HUES6 (cell line): Measurements from ENCODE around the gene TCEAL4.

Experiments
- H3K27ac ChIP-seq: 2 replicates; pipeline ENCODE4 v1.7.0; 2013; ENCODE audit warnings: low read depth, mild to moderate bottlenecking, low read length, inconsistent platforms
- H3K27me3 ChIP-seq: 2 replicates; pipeline ENCODE4 v1.6.1; 2013; ENCODE audit warnings: low read length; ENCODE audit not compliant: control insufficient read depth, insufficient read depth
- H3K36me3 ChIP-seq: 2 replicates; pipeline ENCODE4 v1.6.1; 2013; ENCODE audit warnings: low read length; ENCODE audit not compliant: control insufficient read depth, insufficient read depth
- H3K4me1 ChIP-seq: 2 replicates; pipeline ENCODE4 v1.6.1; 2013; ENCODE audit warnings: low read length; ENCODE audit not compliant: control insufficient read depth, insufficient read depth
- H3K4me3 ChIP-seq: 2 replicates; pipeline ENCODE4 v1.5.1; 2013; ENCODE audit warnings: low read depth, low read length
- H3K9ac ChIP-seq: one replicate; pipeline ENCODE4 v1.6.1; 2013; ENCODE audit warnings: mild to moderate bottlenecking, low read length
- H3K9me3 ChIP-seq: 2 replicates; pipeline ENCODE4 v1.6.1; 2013; ENCODE audit warnings: low read depth, low read length; ENCODE audit not compliant: control insufficient read depth, insufficient read depth

Gene TCEAL4

DNA sequence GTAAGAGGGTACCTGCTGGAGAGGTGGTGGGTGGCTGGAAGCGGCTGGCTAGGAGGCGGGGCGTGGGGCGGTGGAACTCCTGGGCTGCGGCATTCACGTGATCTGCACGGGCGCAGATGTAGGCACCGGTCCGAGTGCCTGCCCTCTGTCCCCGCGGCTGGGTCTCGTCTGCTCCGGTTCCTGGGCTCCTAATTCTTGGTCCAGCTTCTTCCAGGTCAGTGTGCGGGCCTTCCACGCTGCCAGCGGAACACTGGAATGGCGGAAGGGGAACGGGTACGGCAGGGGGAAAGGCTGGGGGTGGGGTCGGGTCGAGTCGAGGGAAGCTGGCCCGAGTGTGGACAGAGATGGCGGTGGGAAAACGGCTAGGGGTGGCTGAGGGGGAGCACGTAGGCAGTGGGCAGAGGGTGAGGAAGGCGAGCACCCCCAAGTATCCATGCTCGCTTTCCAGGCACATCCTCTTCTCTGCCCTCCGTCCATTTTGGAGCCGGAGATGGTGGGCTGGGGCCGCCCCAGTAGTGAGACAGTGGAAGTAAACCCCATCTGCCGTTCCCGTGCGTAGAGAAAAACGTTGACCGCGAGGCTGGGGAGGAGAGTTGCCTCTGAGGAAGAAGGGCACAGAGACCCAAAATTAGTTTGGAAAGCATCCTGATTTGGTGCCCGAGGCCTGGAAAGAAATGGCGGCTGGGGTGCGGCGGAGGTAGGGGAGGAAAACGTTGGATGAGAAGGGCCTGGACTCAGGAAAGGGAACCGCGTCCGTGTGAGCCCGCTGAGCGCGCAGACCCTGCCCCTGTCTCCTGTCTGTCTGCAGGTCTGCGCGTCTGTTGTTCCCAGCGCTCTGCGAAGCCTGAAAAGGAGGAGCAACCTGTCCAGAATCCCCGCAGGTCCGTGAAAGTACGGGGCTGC lies at the start of gene TCEAL4:
Gene TCEAL4 (plus strand): TSS at position 105 of the 903 bp plus-strand sequence. CDS start 1,161 bp downstream, outside the sequence.
- peak within 1 kb of the TSS; percentile 100 for H3K4me3 ChIP-seq
- H3K9me3 ChIP-seq = no peaks in the 10 kb centered on the region
- H3K27ac ChIP-seq = peak within 1 kb of the TSS; percentile 7; the same call in 1 of the 2 replicates
- peak within 1 kb of the TSS; percentile 90 for H3K9ac ChIP-seq
- peaks cover 19% of the 10 kb centered on the region for H3K36me3 ChIP-seq
- H3K27me3 ChIP-seq = peaks cover 7% of the 10 kb centered on the region; the same call in 1 of the 2 replicates
- H3K4me1 ChIP-seq = no peaks in the 10 kb centered on the region

DNA sequence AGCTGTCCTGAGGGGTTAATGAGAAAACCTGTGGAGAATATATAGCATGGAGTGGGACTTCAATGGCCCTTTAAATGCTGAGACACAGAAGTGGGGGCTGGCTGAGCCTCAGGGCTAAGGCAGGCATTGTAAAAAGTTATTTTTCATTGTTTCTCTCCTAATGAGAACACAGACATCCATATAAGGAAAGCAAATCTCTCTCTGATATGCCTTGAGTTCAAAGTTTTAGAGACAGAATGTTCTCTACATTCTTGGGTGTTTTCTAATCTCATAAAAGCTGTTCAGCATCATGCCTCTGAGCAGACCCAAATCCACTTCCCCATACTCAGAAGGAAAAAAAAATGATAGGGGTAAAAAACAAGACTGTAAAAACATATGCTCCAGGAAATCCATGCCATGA lies 49.2 kb upstream of the TCEAL4 start:
- H3K4me1 ChIP-seq = no peaks in the 10 kb centered on the region
- no peaks in the 10 kb centered on the region for H3K36me3 ChIP-seq
- no peaks in the 10 kb centered on the region; the same call in 1 of the 2 replicates for H3K27me3 ChIP-seq

DNA sequence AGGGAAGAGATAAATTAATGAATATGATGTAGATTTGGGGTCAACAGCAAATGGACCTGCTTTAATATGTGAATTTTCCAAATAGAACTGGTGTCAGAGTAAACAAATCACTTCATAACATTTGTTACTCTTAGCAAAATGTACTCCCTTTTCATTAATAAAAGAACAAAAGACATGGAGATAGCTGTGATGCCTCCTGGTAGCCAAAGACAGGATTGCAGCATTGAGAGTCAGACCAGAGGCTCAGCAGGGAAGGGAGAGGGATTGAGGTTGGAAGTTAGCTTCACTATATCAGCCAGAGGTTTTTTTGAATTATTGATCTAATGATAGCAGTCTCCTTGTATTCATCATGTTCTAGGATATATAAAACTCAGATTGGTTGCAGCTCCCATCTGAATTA lies 48.6 kb upstream of the TCEAL4 start:
- H3K36me3 ChIP-seq = no peaks in the 10 kb centered on the region
- no peak overlapping the region for H3K27ac ChIP-seq
- H3K27me3 ChIP-seq = no peaks in the 10 kb centered on the region; the same call in 1 of the 2 replicates
- no peak overlapping the region for H3K9ac ChIP-seq
- no peaks in the 10 kb centered on the region for H3K4me1 ChIP-seq
- no peaks in the 10 kb centered on the region for H3K9me3 ChIP-seq
- H3K4me3 ChIP-seq = no peak overlapping the region

More for the DNA sequence above, 49.2 kb upstream of the TCEAL4 start:
- Histone ChIP-seq H3K27ac (no peak overlapping the region), H3K9ac (no peak overlapping the region), H3K4me3 (no peak overlapping the region), H3K9me3 (no peaks in the 10 kb centered on the region)

DNA sequence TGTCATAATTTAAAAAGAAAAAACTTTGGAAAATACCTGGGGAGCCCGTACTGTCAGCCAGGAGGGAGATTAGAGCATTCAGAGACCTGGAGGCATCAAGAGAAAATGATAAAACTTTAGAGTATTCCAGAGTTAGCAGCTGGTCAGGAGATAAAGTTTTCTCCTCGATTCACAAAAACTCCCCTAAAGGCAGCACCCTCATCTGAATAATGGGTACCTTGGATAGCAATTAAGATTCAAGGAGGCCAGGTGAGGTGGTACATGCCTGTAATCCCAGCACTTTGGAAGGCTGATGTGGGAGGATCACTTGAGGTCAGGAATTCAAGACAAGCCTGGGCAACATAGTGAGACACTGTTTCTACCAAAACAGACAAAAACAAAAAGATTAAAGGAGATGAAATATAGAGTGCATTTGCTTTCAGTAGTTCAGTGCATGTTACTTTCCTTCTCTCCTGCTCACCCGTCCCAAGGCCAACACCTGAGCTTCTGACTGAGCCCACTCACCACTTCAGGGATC lies 47.4 kb upstream of the TCEAL4 start:
- H3K4me1 ChIP-seq = no peaks in the 10 kb centered on the region
- no peak overlapping the region for H3K9ac ChIP-seq
- H3K36me3 ChIP-seq = no peaks in the 10 kb centered on the region
- no peak overlapping the region for H3K27ac ChIP-seq
- no peak overlapping the region for H3K4me3 ChIP-seq
- peaks cover 5% of the 10 kb centered on the region; the same call in 1 of the 2 replicates for H3K27me3 ChIP-seq
- H3K9me3 ChIP-seq = no peaks in the 10 kb centered on the region

DNA sequence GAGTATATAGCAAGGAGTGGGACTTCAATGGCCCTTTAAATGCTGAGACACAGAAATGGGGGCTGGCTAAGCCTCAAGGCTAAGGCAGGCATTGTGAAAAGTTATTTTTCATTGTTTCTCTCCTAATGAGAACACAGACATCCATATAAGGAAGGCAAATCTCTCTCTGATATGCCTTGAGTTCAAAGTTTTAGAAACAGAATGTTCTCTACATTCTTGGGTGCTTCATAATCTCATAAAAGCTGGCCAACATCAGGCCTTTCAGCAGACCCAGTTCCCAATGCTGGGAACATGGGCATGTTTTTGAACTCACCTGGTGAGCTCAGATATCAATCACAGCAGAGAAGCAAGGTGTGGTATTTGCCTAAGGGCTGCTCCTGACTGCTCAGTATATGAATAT lies 46.6 kb upstream of the TCEAL4 start:
- no peaks in the 10 kb centered on the region for H3K4me1 ChIP-seq
- H3K27me3 ChIP-seq = peaks cover 10% of the 10 kb centered on the region; the same call in 1 of the 2 replicates
- H3K27ac ChIP-seq = no peak overlapping the region
- H3K9ac ChIP-seq = no peak overlapping the region
- no peaks in the 10 kb centered on the region for H3K9me3 ChIP-seq
- H3K36me3 ChIP-seq = no peaks in the 10 kb centered on the region
- no peak overlapping the region for H3K4me3 ChIP-seq

DNA sequence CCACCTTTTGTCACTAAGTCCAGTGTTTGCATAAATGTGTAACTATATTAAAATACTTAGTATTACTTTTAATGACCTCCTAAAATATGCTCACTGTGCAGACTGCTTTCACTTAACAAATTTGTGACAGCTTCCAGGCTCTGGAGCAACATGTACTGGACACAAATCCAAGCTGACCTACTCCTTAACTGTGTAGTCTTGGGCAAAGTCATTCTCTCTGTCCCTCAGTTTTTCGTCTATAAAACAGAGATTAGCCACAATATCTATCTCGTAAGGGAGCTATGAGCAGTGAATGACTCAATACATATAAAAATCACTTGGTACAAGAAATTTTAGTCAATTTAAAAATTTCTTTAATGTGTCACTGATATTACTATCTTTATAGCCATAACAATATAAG lies 45.6 kb upstream of the TCEAL4 start:
- Histone ChIP-seq H3K9ac (no peak overlapping the region), H3K4me1 (no peaks in the 10 kb centered on the region), H3K4me3 (no peak overlapping the region), H3K27ac (no peak overlapping the region), H3K9me3 (no peaks in the 10 kb centered on the region), H3K36me3 (no peaks in the 10 kb centered on the region), H3K27me3 (peaks cover 12% of the 10 kb centered on the region; the same call in 1 of the 2 replicates)

DNA sequence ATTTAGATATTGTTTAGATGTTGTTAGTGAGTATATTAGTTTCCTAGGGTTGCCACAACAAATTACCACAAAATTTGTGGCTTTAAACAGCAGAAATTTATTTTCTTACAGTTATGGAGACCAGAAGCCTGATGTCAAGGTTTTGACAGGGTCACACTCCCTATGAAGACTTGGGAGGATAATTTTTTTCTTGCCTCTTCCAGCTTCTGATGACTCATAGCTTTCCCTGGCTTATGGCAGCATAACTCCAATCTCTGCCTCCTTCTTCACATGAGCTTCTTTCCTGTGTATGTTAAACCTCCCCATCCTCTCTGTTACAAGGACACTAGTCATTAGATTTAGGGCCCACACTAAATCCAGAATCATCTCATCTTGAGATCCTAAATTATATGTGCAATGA lies 45.2 kb upstream of the TCEAL4 start:
- Histone ChIP-seq H3K9me3 (no peaks in the 10 kb centered on the region), H3K27me3 (peaks cover 12% of the 10 kb centered on the region; the same call in 1 of the 2 replicates), H3K4me1 (no peaks in the 10 kb centered on the region), H3K36me3 (no peaks in the 10 kb centered on the region), H3K27ac (no peak overlapping the region), H3K9ac (no peak overlapping the region), H3K4me3 (no peak overlapping the region)

DNA sequence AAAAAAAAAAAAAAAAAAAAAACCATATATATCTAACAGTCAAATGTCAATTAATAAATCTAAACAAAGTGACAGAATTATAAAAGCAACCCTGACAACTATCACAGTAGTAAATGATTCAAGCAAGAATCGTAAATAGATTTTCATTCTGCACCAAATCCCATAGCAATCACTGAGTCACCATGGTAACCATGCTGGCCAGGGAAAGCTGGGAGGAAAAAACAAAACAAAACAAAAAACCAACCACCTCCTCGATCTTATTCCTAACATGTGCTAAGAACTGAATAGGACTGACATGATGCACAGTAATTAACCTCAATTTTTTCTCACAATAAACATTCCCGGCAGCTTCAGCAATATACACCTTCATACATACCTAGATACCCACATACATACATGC lies 35.4 kb upstream of the TCEAL4 start:
- peaks cover 3% of the 10 kb centered on the region; the same call in 1 of the 2 replicates for H3K9me3 ChIP-seq
- no peaks in the 10 kb centered on the region; the same call in 1 of the 2 replicates for H3K27me3 ChIP-seq
- H3K4me1 ChIP-seq = peaks cover 10% of the 10 kb centered on the region
- H3K27ac ChIP-seq = no peak overlapping the region
- no peak overlapping the region for H3K9ac ChIP-seq
- no peaks in the 10 kb centered on the region for H3K36me3 ChIP-seq
- H3K4me3 ChIP-seq = no peak overlapping the region

DNA sequence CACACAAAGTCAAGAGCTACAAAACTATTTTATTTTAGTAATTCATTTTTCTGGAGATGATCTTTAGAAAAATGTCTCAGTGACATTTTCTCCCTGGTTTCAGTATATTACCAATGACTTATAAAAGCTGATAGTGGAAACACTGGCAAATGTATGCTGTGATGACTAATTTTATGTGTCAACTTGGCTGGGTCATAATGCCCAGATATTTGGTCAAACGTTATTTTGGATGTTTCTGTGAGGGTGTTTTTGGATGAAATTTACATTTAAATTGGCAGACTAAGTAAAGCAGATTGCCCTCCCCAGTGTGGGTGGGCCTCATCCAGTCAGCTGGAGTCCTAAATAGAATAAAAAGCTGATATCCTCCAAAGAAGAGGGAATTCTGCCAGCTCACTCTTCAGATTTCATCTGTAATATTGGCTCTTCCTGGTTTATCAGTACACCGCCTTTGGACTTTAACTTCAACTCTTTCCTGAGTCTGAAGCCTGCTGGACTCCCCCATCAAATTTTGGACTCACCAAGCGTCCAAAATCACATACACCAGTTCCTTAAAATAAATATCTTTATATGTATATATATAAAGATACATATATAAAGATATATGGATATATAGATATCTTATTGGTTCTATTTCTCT lies 34.8 kb upstream of the TCEAL4 start:
- no peak overlapping the region for H3K27ac ChIP-seq
- no peak overlapping the region for H3K4me3 ChIP-seq
- H3K27me3 ChIP-seq = no peaks in the 10 kb centered on the region; the same call in 1 of the 2 replicates
- H3K9ac ChIP-seq = no peak overlapping the region
- peaks cover 10% of the 10 kb centered on the region for H3K4me1 ChIP-seq
- H3K36me3 ChIP-seq = no peaks in the 10 kb centered on the region
- peaks cover 3% of the 10 kb centered on the region; the same call in 1 of the 2 replicates for H3K9me3 ChIP-seq

DNA sequence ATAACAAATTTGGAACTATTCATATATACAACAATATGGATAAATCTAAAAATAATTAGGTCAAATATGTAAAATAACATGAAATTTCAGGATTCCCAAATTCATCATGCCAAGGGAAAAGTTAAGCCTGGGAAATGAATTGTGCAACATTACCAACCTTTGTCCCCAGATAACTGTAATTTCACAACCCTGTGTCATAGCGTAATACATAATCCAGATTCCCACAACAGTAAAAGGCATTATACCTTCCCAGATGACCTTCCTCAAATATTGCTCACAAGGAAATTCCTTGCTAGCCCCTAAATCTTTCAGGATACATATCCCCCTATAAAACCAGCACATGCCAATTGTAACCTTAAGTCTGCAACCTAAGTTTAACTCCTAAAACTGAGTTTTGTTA lies 33.1 kb upstream of the TCEAL4 start:
- peaks cover 3% of the 10 kb centered on the region; the same call in 1 of the 2 replicates for H3K27me3 ChIP-seq
- no peak overlapping the region; the same call in 1 of the 2 replicates for H3K4me3 ChIP-seq
- H3K27ac ChIP-seq = no peak overlapping the region; the same call in 1 of the 2 replicates
- H3K9me3 ChIP-seq = no peaks in the 10 kb centered on the region
- H3K36me3 ChIP-seq = no peaks in the 10 kb centered on the region
- H3K9ac ChIP-seq = no peak overlapping the region
- peaks cover 13% of the 10 kb centered on the region for H3K4me1 ChIP-seq
